Activated CD8-positive, alpha-beta T cell treated with anti-CD3 and anti-CD28 coated beads for 36 hours (primary cell): ENCODE measurements around the gene BNIP5. TPM values are rescaled to one million over a fixed set of nuclear protein-coding genes. Genes with fewer than 3 reads are reported as not detected.

Source experiments
- ATAC-seq: fragments of 200-7000 bp; cut with Tn5 transposase; one replicate; pipeline ENCODE4 v1.10.0; 2021; ENCODE audit warnings: mild to moderate bottlenecking, moderate library complexity
- CTCF ChIA-PET: fragments of 350-600 bp; sonication (Branson Sonifier 250); formaldehyde crosslinking; loops from one replicate; lab custom pipeline; 2021; ENCODE audit warnings: antibody characterized with exemption; lab: Charles Lee
- POLR2A ChIA-PET: fragments of 350-600 bp; sonication (Branson Sonifier 250); formaldehyde crosslinking; loops from one replicate; lab custom pipeline; 2021; ENCODE audit warnings: antibody characterized with exemption; lab: Charles Lee
- DNase-seq: peaks from one replicate; pipeline ENCODE4 v3.0.0-alpha.2; 2020
- H3K27ac Mint-ChIP-seq: one replicate; pipeline ENCODE4 v1.8.0; 2021; ENCODE audit warnings: mild to moderate bottlenecking, mixed read lengths
- H3K27me3 Mint-ChIP-seq: one replicate; pipeline ENCODE4 v1.8.0; 2021; ENCODE audit warnings: mixed read lengths
- H3K36me3 Mint-ChIP-seq: one replicate; pipeline ENCODE4 v1.8.0; 2021; ENCODE audit warnings: low read depth, mixed read lengths
- H3K4me1 Mint-ChIP-seq: one replicate; pipeline ENCODE4 v1.8.0; 2021; ENCODE audit warnings: low read depth, mixed read lengths
- H3K4me3 Mint-ChIP-seq: one replicate; pipeline ENCODE4 v1.8.0; 2021; ENCODE audit warnings: mild to moderate bottlenecking, moderate library complexity, mixed read lengths
- H3K9me3 Mint-ChIP-seq: one replicate; pipeline ENCODE4 v1.8.0; 2021; ENCODE audit warnings: mixed read lengths
- CTCF ChIP-seq: fragments of 200-600 bp; IDR thresholded peaks from one replicate; pipeline ENCODE4 v1.8.0; 2022; ENCODE audit warnings: antibody characterized with exemption, mild to moderate bottlenecking
- intact Hi-C: fragments of 100-400 bp; cut with micrococcal nuclease; formaldehyde crosslinking; loops from one replicate; pipeline ENCODE4 v1.10.0; 2022
- total RNA-seq, 2 experiments: library from RNA; stranded (reverse); gene quantifications; one replicate each; pipeline ENCODE4 v1.2.3, GENCODE V29; 2021

Gene BNIP5
- total RNA-seq, 2 experiments from 2014 or later: not detected

DNA sequence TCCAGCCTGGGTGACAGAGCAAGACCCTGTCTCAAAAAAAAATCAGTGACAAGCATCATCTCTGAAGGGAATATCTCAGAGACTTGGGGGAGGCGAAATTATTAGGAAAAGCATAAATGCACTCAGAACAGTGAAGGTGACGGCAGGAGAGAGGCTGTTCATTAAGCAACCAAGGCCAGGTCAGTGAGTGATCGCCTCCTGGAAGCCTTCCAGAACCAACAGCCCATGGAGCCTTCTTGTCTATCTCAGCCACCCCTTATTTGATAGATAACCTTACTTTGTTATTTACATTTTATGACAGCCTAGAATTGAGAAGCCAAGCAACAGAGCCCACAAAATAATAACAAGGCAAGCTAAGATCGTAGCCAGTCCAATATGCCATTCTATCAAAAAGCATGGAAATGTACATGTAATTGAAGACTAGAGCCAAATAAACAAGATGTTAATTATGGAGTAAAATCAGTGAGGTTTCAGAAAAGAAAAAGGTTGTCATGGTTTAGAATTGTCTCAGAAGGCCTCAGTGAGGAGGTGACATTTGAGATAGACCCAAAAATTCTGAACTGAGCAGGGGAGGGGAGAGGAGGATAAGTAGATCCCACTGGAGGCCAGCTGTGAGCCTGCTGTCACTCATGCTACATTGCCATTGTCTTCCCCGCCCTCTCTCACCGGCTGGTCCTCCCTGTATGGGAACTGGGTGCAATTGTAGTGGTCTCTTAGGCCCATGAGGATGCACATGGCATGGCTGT is 17.8 kb downstream of the BNIP5 start:
- CTCF ChIA-PET: interaction anchor here (0.7 to 9.3 kb wide), 4 partner anchors 15 to 464 kb away, joined by 3 to 60 read pairs (median 6); no protein-coding TSS in a partner anchor
- H3K4me3 Mint-ChIP-seq: no peak overlapping the region
- no peak overlapping the region for H3K27ac Mint-ChIP-seq
- H3K27me3 Mint-ChIP-seq: no peaks in the 10 kb centered on the region
- no peaks in the 10 kb centered on the region for H3K36me3 Mint-ChIP-seq
- no peak for ATAC-seq
- no peaks in the 10 kb centered on the region for H3K4me1 Mint-ChIP-seq
- intact Hi-C loops: no loop called here
- DNase-seq: no peak
- H3K9me3 Mint-ChIP-seq: no peaks in the 10 kb centered on the region
- POLR2A ChIA-PET: no interaction called here
- no peak for TF ChIP-seq CTCF

GRCh38 chr6:36317623-36318022 is 19.1 kb downstream of the BNIP5 start:
- no peak overlapping the region for H3K4me3 Mint-ChIP-seq
- no peak for DNase-seq
- H3K9me3 Mint-ChIP-seq: no peaks in the 10 kb centered on the region
- no peak overlapping the region for H3K27ac Mint-ChIP-seq
- CTCF ChIA-PET: interaction anchor here (0.8 to 9.3 kb wide), 5 partner anchors 9 to 42 kb away, joined by 3 to 60 read pairs (median 6); no protein-coding TSS in a partner anchor
- intact Hi-C loops: no loop called here
- no peaks in the 10 kb centered on the region for H3K4me1 Mint-ChIP-seq
- ATAC-seq: no peak
- POLR2A ChIA-PET: no interaction called here
- H3K36me3 Mint-ChIP-seq: no peaks in the 10 kb centered on the region
- H3K27me3 Mint-ChIP-seq: no peaks in the 10 kb centered on the region
- TF ChIP-seq CTCF: no peak

- TF ChIP-seq CTCF: no peak
- Mint-ChIP-seq H3K27me3 (no peaks in the 10 kb centered on the region), H3K9me3 (no peaks in the 10 kb centered on the region), H3K27ac (no peak overlapping the region), H3K4me1 (no peaks in the 10 kb centered on the region), H3K36me3 (no peaks in the 10 kb centered on the region), H3K4me3 (no peak overlapping the region)
- no peak for ATAC-seq
- ChIA-PET POLR2A (no interaction called here), CTCF (interaction anchor here (9.3 kb wide), 1 partner anchor 12 kb away, joined by 60 read pairs; no protein-coding TSS in a partner anchor)
- intact Hi-C loops: no loop called here
- no peak for DNase-seq
Measured at GRCh38 chr6:36315921-36316320, 20.8 kb downstream of the BNIP5 start.

DNA sequence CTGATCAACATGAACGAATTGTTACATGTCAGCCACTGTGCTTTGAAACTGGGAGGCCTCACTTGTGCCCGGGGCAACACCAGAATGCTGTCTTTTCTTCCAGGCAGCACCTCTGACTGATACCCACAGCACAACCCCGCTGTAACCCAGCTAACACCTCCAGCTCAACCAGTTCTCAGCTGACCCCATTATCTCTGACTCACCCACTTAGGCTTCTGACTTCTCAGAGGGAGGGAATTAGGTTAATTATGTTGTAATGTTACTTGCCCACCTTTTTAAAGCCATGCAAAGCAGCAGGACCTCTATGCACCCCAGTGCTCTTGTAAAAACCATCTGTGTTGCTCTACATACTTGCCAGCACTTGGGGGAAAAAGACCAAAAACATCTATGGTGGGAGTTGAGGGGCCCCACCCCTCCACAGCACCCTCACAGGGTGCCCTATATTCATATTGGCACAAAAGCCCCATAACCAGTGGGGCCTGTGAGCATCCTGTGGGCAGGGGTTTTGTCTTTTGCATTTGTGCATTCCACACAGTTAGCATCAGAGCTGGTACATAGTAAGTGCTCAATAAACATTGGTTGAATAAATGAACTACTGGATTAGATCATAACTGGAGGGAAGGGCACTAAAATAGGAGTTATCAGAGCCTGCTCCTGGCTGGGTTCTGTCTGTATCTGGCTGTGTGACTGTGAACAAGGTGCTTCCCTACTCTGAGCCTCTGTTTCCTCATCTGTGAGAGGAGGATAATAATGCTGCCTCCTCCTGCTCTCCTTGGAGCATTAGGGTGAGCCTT is 22.3 kb downstream of the BNIP5 start:
- ChIA-PET CTCF (interaction anchor here (1.3 to 9.3 kb wide), 2 partner anchors 10 to 27 kb away, joined by 3 to 60 read pairs; no protein-coding TSS in a partner anchor), POLR2A (no interaction called here)
- DNase-seq (no peak), ATAC-seq (peak; percentile 56)
- Mint-ChIP-seq H3K9me3 (no peaks in the 10 kb centered on the region), H3K4me3 (no peak overlapping the region), H3K27me3 (no peaks in the 10 kb centered on the region), H3K36me3 (no peaks in the 10 kb centered on the region), H3K27ac (no peak overlapping the region), H3K4me1 (no peaks in the 10 kb centered on the region)
- no peak for TF ChIP-seq CTCF
- intact Hi-C loops: no loop called here

DNA sequence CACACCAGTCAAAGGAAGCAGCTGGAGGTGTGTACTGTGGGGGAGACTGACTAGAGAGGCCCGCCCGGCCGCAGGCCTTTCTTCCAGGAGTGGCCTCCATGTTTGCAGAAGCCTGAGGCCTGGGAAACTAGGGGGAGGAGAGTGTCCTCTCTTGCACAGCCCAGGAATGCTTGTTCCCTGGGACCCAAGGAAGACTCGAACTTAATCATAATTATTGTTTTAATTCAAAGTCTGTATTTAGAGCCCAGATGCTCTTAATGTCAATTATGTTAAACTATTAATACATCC is 23.1 kb downstream of the BNIP5 start:
- intact Hi-C loops: no loop called here
- H3K36me3 Mint-ChIP-seq: no peaks in the 10 kb centered on the region
- H3K27me3 Mint-ChIP-seq: no peaks in the 10 kb centered on the region
- TF ChIP-seq CTCF: no peak
- CTCF ChIA-PET: no interaction called here
- no peaks in the 10 kb centered on the region for H3K4me1 Mint-ChIP-seq
- ATAC-seq (no peak), DNase-seq (no peak)
- no peak overlapping the region for H3K4me3 Mint-ChIP-seq
- H3K27ac Mint-ChIP-seq: no peak overlapping the region
- H3K9me3 Mint-ChIP-seq: no peaks in the 10 kb centered on the region
- POLR2A ChIA-PET: no interaction called here
